Neural cell (in vitro differentiated cells): ENCODE results near the gene FANCG. TPM values are rescaled to one million over a fixed set of nuclear protein-coding genes. Genes with fewer than 3 reads are reported as not detected.

Source experiments
- H2AFZ ChIP-seq: fragments of 200-600, 300-800 bp; sonication (generic), shearing (Covaris generic); 2 replicates; pipeline ENCODE4 v1.6.0; 2014; ENCODE audit warnings: low read depth, mild to moderate bottlenecking, antibody characterized with exemption, low read length, moderate library complexity
- H3F3A ChIP-seq: fragments of 200-600 bp; shearing (Covaris generic); 2 replicates; pipeline ENCODE4 v1.6.1; 2016; ENCODE audit warnings: mild to moderate bottlenecking, moderate library complexity, mixed read lengths, antibody characterized with exemption, low read length; ENCODE audit not compliant: insufficient read depth, poor library complexity, severe bottlenecking
- H3K27ac ChIP-seq: fragments of 200-600, 300-800 bp; sonication (generic), shearing (Covaris generic); 2 replicates; pipeline ENCODE4 v1.5.1; 2014; ENCODE audit warnings: mild to moderate bottlenecking, low read length, moderate library complexity
- H3K27me3 ChIP-seq: fragments of 300-800, 200-600 bp; sonication (generic), shearing (Covaris generic); 2 replicates; pipeline ENCODE4 v1.6.0; 2014; ENCODE audit warnings: mild to moderate bottlenecking, low read depth, low read length, moderate library complexity; ENCODE audit not compliant: insufficient read depth
- H3K36me3 ChIP-seq: fragments of 300-800, 200-600 bp; sonication (generic), shearing (Covaris generic); 2 replicates; pipeline ENCODE4 v1.5.1; 2014; ENCODE audit warnings: mild to moderate bottlenecking, antibody characterized with exemption, low read length, moderate library complexity; ENCODE audit not compliant: insufficient read depth
- H3K4me2 ChIP-seq: fragments of 300-800, 200-600 bp; sonication (generic), shearing (Covaris generic); 2 replicates; pipeline ENCODE4 v1.6.0; 2014; ENCODE audit warnings: mild to moderate bottlenecking, low read length
- H3K4me3 ChIP-seq: fragments of 300-800, 200-600 bp; sonication (generic), shearing (Covaris generic); 2 replicates; pipeline ENCODE4 v1.5.1; 2014; ENCODE audit warnings: mild to moderate bottlenecking, low read length, moderate library complexity
- H3K79me2 ChIP-seq: fragments of 200-600 bp; shearing (Covaris generic); replicated peaks from 2 replicates; pipeline ENCODE4 v1.6.0; 2014; ENCODE audit warnings: mild to moderate bottlenecking, low read length, moderate library complexity; ENCODE audit not compliant: insufficient read depth
- H3K9ac ChIP-seq: fragments of 300-800, 200-600 bp; sonication (generic), shearing (Covaris generic); 2 replicates; pipeline ENCODE4 v1.6.1; 2016; ENCODE audit warnings: mild to moderate bottlenecking, low read length, mixed read lengths
- H3K9me2 ChIP-seq: fragments of 200-600 bp; shearing (Covaris generic); 2 replicates; pipeline ENCODE4 v1.6.1; 2016; ENCODE audit warnings: mild to moderate bottlenecking, low read length, mixed read lengths; ENCODE audit not compliant: insufficient read depth
- H3K9me3 ChIP-seq: fragments of 200-600, 300-800 bp; sonication (generic), shearing (Covaris generic); 2 replicates; pipeline ENCODE4 v1.6.1; 2016; ENCODE audit warnings: mild to moderate bottlenecking, mixed run types, low read length, moderate library complexity, mixed read lengths
- H4K20me1 ChIP-seq: fragments of 200-600 bp; shearing (Covaris generic); 2 replicates; pipeline ENCODE4 v1.6.1; 2016; ENCODE audit warnings: mild to moderate bottlenecking, mixed run types; ENCODE audit not compliant: insufficient read depth
- EP300 ChIP-seq: fragments of 450-650 bp; conservative IDR thresholded peaks from 2 replicates; pipeline ENCODE4 v1.6.1; 2014; ENCODE audit warnings: antibody characterized with exemption, mild to moderate bottlenecking, moderate library complexity; ENCODE audit not compliant: poor library complexity, severe bottlenecking
- EZH2 ChIP-seq: fragments of 200-600, 300-800 bp; shearing (Covaris generic), sonication (generic); IDR thresholded peaks from 2 replicates; pipeline ENCODE4 v1.6.1; 2014; ENCODE audit warnings: antibody characterized with exemption, low read length, borderline replicate concordance, mild to moderate bottlenecking; ENCODE audit not compliant: insufficient read depth, poor library complexity, severe bottlenecking
- MXI1 ChIP-seq: fragments of 450-650 bp; conservative IDR thresholded peaks from 2 replicates; pipeline ENCODE4 v1.6.1; 2014; ENCODE audit warnings: antibody characterized with exemption, mild to moderate bottlenecking; ENCODE audit not compliant: poor library complexity, severe bottlenecking
- POLR2AphosphoS5 ChIP-seq: IDR thresholded peaks from 2 replicates; pipeline ENCODE4 v1.6.1; 2012
- RAD21 ChIP-seq: fragments of 450-650 bp; conservative IDR thresholded peaks from 2 replicates; pipeline ENCODE4 v1.6.1; 2014; ENCODE audit warnings: antibody characterized with exemption, mild to moderate bottlenecking, moderate library complexity
- REST ChIP-seq: IDR thresholded peaks from 2 replicates; pipeline ENCODE4 v1.6.1; 2012; ENCODE audit warnings: borderline replicate concordance
- SMC3 ChIP-seq: fragments of 450-650 bp; conservative IDR thresholded peaks from 2 replicates; pipeline ENCODE4 v1.6.1; 2014; ENCODE audit warnings: antibody characterized with exemption, mild to moderate bottlenecking, moderate library complexity; ENCODE audit not compliant: poor library complexity
- TAF1 ChIP-seq: IDR thresholded peaks from 2 replicates; pipeline ENCODE4 v1.6.1; 2012; ENCODE audit warnings: low read depth
- polyA plus RNA-seq: library from polyadenylated mRNA; depleted of rRNA; stranded (reverse); fragments of >200 nt; gene quantifications from 2 replicates; pipeline ENCODE4 v1.2.3, GENCODE V29; 2014
- TF ChIP-seq, protein P1 (sequence below): fragments of 450-650 bp; IDR thresholded peaks from 2 replicates; pipeline ENCODE4 v1.5.1; 2014; ENCODE audit warnings: antibody characterized with exemption, mild to moderate bottlenecking, moderate library complexity; ENCODE audit not compliant: poor library complexity, severe bottlenecking

The FANCG gene
- polyA plus RNA-seq, 1 donor from 2014 or later = 56.0 TPM

GRCh38 chr9:35074141-35074540 is 5.6 kb downstream of the FANCG start:
- TF ChIP-seq MXI1 (no peak), SMC3 (no peak), EZH2 (no peak), TAF1 (no peak), REST (no peak), EP300 (no peak), RAD21 (no peak), POLR2AphosphoS5 (no peak)
- TF ChIP-seq, protein P1, sequence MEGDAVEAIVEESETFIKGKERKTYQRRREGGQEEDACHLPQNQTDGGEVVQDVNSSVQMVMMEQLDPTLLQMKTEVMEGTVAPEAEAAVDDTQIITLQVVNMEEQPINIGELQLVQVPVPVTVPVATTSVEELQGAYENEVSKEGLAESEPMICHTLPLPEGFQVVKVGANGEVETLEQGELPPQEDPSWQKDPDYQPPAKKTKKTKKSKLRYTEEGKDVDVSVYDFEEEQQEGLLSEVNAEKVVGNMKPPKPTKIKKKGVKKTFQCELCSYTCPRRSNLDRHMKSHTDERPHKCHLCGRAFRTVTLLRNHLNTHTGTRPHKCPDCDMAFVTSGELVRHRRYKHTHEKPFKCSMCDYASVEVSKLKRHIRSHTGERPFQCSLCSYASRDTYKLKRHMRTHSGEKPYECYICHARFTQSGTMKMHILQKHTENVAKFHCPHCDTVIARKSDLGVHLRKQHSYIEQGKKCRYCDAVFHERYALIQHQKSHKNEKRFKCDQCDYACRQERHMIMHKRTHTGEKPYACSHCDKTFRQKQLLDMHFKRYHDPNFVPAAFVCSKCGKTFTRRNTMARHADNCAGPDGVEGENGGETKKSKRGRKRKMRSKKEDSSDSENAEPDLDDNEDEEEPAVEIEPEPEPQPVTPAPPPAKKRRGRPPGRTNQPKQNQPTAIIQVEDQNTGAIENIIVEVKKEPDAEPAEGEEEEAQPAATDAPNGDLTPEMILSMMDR = no peak
- no peak overlapping the region for H3K4me3 ChIP-seq
- H3K27me3 ChIP-seq = no peaks in the 10 kb centered on the region
- H3K27ac ChIP-seq = no peak overlapping the region
- no peaks in the 10 kb centered on the region for H3K36me3 ChIP-seq
- no peaks in the 10 kb centered on the region for H3K9me3 ChIP-seq
- H3K9me2 ChIP-seq = no peaks in the 10 kb centered on the region
- peaks cover 14% of the 10 kb centered on the region for H4K20me1 ChIP-seq
- no peak overlapping the region for H2AFZ ChIP-seq
- H3F3A ChIP-seq = no peaks in the 10 kb centered on the region
- no peak overlapping the region for H3K4me2 ChIP-seq
- peaks cover 40% of the 10 kb centered on the region for H3K79me2 ChIP-seq
- no peak overlapping the region for H3K9ac ChIP-seq

DNA sequence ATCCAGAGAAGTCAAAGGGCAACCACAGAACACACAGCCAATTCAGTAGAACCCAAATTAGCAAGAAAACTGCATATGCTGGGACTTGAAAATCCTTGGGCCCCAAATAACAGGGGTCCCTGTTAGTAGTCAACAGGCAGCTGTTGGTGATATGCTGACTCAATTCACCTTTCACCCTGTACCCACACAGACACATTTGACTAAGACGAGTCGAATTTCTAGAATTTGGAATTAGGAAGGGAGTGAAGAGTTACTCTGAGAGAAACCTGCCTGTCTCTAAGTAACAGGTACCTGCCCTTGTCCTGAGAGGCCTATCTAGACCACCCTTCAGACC is 6.5 kb downstream of the FANCG start:
- H3K36me3 ChIP-seq = no peaks in the 10 kb centered on the region
- H2AFZ ChIP-seq = peak overlapping the region; percentile 36
- H3K79me2 ChIP-seq = peaks cover 42% of the 10 kb centered on the region
- H3K4me3 ChIP-seq = peak overlapping the region; percentile 52
- no peaks in the 10 kb centered on the region for H3K9me3 ChIP-seq
- peak overlapping the region; percentile 57 for H3K9ac ChIP-seq
- no peaks in the 10 kb centered on the region for H3F3A ChIP-seq
- H3K27me3 ChIP-seq = no peaks in the 10 kb centered on the region
- no peaks in the 10 kb centered on the region for H3K9me2 ChIP-seq
- H3K4me2 ChIP-seq = peak overlapping the region; percentile 56
- TF ChIP-seq EZH2 (no peak), MXI1 (no peak), TAF1 (no peak), EP300 (no peak), REST (no peak), POLR2AphosphoS5 (no peak), SMC3 (no peak), RAD21 (no peak)
- TF ChIP-seq, protein P1 = no peak
- H4K20me1 ChIP-seq = peaks cover 14% of the 10 kb centered on the region
- H3K27ac ChIP-seq = peak overlapping the region; percentile 91
